Measurements from ENCODE around the gene C5orf34.
"Not testable (repeated sequence)": the region's sequence is repeated elsewhere in the genome, so short reads cannot be mapped to it uniquely, and the experiment has no call there.

Gene C5orf34

DNA sequence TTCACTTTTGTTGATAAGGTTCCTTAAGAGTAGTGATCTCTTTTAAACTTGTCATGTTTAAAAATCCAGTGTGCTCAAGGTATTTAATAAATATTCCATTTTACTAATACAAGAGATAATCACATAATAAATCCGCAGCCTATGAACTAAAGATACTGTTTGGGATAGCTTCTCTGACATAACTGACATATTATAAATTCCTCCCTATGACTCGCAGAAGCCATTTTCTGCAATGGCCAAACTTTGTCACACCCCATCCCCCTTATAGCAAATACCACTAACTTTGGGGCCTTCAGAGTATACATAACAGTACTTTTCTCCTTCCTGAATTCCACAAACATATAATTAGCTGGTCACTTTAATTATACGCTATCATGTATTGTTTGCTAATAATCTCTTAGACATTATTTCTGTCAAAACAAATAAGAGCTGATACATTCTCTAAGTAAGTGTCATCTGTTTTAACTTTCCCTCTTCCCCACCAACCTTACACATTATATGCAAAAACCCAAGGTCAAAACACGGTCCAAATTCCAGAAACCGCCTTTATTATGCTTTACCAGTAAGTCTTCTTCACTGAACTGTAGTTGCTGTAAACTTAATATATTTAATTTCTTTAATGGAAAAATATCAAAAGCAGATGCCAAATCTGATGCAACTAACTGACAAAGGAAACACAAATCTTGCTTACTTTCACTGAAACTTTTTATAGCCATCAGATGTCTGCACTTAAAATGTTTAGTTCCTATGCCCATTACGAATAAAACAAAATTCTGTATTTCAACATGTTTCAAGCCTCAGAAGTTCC lies 32.3 kb downstream of the C5orf34 start:
- Histone ChIP-seq H3K36me3 (ENCODE audit: control insufficient read depth, insufficient read depth, low read length) (no peaks in the 10 kb centered on the region), H3K9me3 (ENCODE audit: control insufficient read depth, low read length) (no peaks in the 10 kb centered on the region), H3K4me1 (ENCODE audit: control insufficient read depth, insufficient read depth, low read length, poor library complexity, severe bottlenecking) (peaks cover 6% of the 10 kb centered on the region), H3K27ac (ENCODE audit: low read depth, low read length, severe bottlenecking) (peak overlapping the region; percentile 95), H3K4me3 (ENCODE audit: extremely low read depth, insufficient read depth, low read length, poor library complexity, severe bottlenecking) (peak overlapping the region; percentile 71)
- WGBS, 2 experiments (ENCODE audit: insufficient coverage in 2 of 2): 73 to 80% methylated on average over 1 to 2 of the region's 6 CpGs

DNA sequence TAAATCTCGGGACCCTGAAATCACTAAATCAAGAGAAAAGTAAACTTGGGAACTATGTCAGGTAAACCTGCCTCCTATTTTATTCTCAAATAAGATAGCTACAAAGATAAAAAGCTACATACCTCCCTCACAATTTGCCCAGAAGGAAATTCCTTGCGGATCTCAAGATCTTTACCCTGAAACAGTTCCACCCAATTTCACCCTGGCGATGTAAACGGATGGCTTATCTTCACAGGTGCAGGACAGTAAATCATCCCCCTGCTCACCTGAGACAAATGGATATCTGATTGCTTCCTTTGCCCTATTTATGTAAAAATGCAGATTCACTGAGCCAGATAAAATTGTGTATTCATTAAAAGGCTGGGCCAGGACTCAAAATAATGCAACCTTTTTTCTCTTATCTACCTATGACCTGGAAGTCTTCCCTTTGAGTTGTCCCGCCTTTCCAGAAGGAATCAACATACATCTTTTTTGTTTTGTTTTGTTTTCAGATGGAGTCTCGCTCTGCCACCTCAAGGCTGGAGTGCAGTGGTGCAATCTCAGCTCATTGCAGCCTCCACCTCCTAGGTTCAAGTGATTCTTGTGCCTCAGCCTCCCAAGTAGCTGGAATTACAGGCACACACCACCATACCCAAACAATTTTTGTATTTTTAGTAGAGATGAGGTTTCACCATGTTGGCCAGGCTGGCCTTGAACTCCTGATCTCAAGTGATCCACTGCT lies 45.1 kb downstream of the C5orf34 start:
- WGBS, 2 experiments (ENCODE audit: insufficient coverage in 2 of 2): 84 to 93% methylated on average over 3 to 4 of the region's 6 CpGs

DNA sequence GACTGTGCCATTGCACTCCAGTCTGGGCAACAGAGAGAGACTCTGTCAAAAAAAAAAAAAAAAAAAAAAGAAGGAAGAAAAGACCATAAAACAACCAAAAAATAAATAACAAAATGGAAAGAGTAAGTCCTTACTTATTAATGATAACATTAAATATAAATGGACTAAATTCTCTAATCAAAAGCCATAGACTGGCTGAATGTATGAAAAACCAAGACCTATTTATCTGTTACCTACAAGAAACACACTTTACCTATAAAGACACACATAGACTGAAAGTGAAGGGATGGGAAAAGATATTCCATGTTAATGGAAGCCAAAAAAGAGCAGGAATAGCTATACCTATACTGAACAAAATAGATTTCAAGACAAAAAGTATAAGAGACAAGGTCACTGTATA lies 47.8 kb downstream of the C5orf34 start:
- Histone ChIP-seq H3K27ac (ENCODE audit: low read depth, low read length, severe bottlenecking) (no peak overlapping the region), H3K4me1 (ENCODE audit: control insufficient read depth, insufficient read depth, low read length, poor library complexity, severe bottlenecking) (no peaks in the 10 kb centered on the region), H3K36me3 (ENCODE audit: control insufficient read depth, insufficient read depth, low read length) (peaks cover 9% of the 10 kb centered on the region), H3K9me3 (ENCODE audit: control insufficient read depth, low read length) (no peaks in the 10 kb centered on the region), H3K4me3 (ENCODE audit: extremely low read depth, insufficient read depth, low read length, poor library complexity, severe bottlenecking) (no peak overlapping the region)

More for the DNA sequence above, 45.1 kb downstream of the C5orf34 start:
- Histone ChIP-seq H3K4me3 (ENCODE audit: extremely low read depth, insufficient read depth, low read length, poor library complexity, severe bottlenecking) (no peak overlapping the region), H3K36me3 (ENCODE audit: control insufficient read depth, insufficient read depth, low read length) (peaks cover 19% of the 10 kb centered on the region), H3K9me3 (ENCODE audit: control insufficient read depth, low read length) (no peaks in the 10 kb centered on the region), H3K27ac (ENCODE audit: low read depth, low read length, severe bottlenecking) (no peak overlapping the region), H3K4me1 (ENCODE audit: control insufficient read depth, insufficient read depth, low read length, poor library complexity, severe bottlenecking) (no peaks in the 10 kb centered on the region)

DNA sequence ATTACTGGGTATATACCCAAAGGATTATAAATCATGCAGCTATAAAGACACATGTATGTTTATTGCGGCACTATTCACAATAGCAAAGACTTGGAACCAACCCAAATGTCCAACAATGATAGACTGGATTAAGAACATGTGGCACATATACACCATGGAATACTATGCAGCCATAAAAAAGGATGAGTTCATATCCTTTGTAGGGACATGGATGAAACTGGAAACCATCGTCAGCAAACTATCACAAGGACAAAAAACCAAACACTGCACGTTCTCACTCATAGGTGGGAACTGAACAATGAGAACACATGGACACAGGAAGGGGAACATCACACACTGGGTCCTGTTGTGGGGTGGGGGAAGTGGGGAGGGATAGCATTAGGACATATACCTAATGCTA lies 49.5 kb downstream of the C5orf34 start:
- no CpG with 5 or more reads among the region's 3 CpGs for WGBS, 2 experiments (ENCODE audit: insufficient coverage in 2 of 2)
- not testable (repeated sequence) for H3K4me1 ChIP-seq (ENCODE audit: control insufficient read depth, insufficient read depth, low read length, poor library complexity, severe bottlenecking); H3K27ac ChIP-seq (ENCODE audit: low read depth, low read length, severe bottlenecking); H3K4me3 ChIP-seq (ENCODE audit: extremely low read depth, insufficient read depth, low read length, poor library complexity, severe bottlenecking); H3K9me3 ChIP-seq (ENCODE audit: control insufficient read depth, low read length)
- H3K36me3 ChIP-seq (ENCODE audit: control insufficient read depth, insufficient read depth, low read length): peaks cover 17% of the 10 kb centered on the region

DNA sequence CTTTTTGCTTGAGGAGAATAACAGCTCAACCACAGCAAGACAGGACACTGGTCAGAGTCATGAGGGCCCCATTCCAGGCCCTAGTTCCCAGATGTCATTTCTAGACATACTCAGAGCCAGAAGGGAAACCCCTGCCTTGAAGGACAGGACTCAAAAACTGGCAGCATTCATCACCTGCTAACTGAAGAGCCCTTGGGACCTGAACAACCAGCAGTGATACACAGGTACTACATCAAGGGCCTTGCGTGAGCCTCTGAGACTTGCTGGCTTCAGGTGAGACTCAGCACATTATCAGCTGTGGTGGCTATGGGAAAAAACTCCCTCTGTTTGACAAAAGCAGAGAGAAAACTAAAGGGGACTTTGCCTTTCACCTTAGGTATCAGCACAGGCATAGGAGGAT lies 53.9 kb downstream of the C5orf34 start:
- Histone ChIP-seq H3K9me3 (ENCODE audit: control insufficient read depth, low read length) (peaks cover 4% of the 10 kb centered on the region), H3K4me3 (ENCODE audit: extremely low read depth, insufficient read depth, low read length, poor library complexity, severe bottlenecking) (no peak overlapping the region), H3K36me3 (ENCODE audit: control insufficient read depth, insufficient read depth, low read length) (peaks cover 18% of the 10 kb centered on the region), H3K27ac (ENCODE audit: low read depth, low read length, severe bottlenecking) (no peak overlapping the region), H3K4me1 (ENCODE audit: control insufficient read depth, insufficient read depth, low read length, poor library complexity, severe bottlenecking) (no peaks in the 10 kb centered on the region)
- WGBS, 2 experiments (ENCODE audit: insufficient coverage in 2 of 2): 100% methylated on average over 1 of the region's 1 CpG

DNA sequence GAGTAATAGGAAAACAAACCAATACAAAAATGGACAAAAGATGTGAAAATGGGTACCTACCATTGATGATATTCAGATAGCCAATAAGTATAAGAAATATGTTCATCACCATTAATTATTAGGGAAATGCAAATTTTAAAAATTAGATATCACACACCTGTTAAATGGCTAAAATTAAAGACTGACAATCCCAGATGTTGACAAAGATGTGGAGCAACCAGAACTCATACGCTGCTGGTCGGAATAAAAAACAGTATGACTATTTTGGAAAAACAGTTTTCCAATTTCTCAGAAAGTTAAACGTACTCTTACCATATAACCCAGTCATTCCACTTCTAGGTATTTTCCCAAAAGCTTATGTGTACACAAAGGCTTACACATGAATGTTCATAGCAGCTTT lies 58.4 kb downstream of the C5orf34 start:
- no peak overlapping the region for H3K4me3 ChIP-seq (ENCODE audit: extremely low read depth, insufficient read depth, low read length, poor library complexity, severe bottlenecking)
- WGBS, 2 experiments (ENCODE audit: insufficient coverage in 2 of 2): 97 to 100% methylated on average over 1 to 3 of the region's 3 CpGs
- no peak overlapping the region for H3K27ac ChIP-seq (ENCODE audit: low read depth, low read length, severe bottlenecking)
- peaks cover 25% of the 10 kb centered on the region for H3K36me3 ChIP-seq (ENCODE audit: control insufficient read depth, insufficient read depth, low read length)
- H3K4me1 ChIP-seq (ENCODE audit: control insufficient read depth, insufficient read depth, low read length, poor library complexity, severe bottlenecking): no peaks in the 10 kb centered on the region
- H3K9me3 ChIP-seq (ENCODE audit: control insufficient read depth, low read length): peaks cover 4% of the 10 kb centered on the region

DNA sequence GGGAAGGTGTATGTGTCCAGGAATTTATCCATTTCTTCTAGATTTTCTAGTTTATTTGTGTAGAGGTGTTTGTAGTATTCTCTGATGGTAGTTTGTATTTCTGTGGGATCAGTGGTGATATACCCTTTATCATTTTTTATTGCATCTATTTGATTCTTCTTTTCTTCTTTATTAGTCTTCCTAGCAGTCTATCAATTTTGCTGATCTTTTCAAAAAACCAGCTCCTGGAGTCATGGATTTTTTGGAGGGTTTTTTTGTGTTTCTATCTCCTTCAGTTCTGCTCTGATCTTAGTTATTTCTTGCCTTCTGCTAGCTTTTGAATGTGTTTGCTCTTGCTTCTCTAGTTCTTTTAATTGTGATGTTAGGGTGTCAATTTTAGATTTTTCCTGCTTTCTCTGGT lies 73.4 kb downstream of the C5orf34 start:
- H3K36me3 ChIP-seq (ENCODE audit: control insufficient read depth, insufficient read depth, low read length): peaks cover 14% of the 10 kb centered on the region
- not testable (repeated sequence) for H3K4me1 ChIP-seq (ENCODE audit: control insufficient read depth, insufficient read depth, low read length, poor library complexity, severe bottlenecking); H3K9me3 ChIP-seq (ENCODE audit: control insufficient read depth, low read length); H3K4me3 ChIP-seq (ENCODE audit: extremely low read depth, insufficient read depth, low read length, poor library complexity, severe bottlenecking); H3K27ac ChIP-seq (ENCODE audit: low read depth, low read length, severe bottlenecking)

DNA sequence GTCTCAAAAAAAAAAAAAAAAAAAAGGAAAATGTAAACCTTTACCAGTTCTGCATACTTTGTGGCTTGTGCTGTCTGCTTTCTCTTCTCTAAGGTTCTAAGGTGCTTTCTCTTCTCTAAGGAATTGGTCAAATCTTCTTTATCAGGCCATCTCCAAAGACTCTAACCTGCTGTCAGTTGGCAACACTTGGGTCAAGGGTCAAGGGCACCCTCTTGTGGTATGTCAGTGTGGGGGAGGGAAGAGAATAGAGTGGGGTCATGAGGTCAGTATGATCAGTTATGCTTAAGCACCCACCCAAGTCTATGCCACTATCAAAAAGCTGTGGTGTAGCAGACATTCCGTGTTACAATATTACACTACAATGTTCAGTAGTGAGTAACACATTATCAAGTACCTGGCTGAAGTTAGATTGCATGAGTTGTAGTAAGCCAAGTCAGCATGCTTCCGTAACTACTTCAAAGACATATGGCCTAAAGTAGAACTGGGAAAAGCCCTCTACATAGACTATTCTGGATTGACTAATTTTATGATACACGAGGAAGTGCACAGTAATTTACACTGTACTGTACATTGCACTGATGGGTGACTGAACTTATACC lies 77.8 kb downstream of the C5orf34 start:
- no peaks in the 10 kb centered on the region for H3K4me1 ChIP-seq (ENCODE audit: control insufficient read depth, insufficient read depth, low read length, poor library complexity, severe bottlenecking)
- 92 to 100% methylated on average over 1 to 2 of the region's 3 CpGs for WGBS, 2 experiments (ENCODE audit: insufficient coverage in 2 of 2)
- no peaks in the 10 kb centered on the region for H3K9me3 ChIP-seq (ENCODE audit: control insufficient read depth, low read length)
- no peak overlapping the region for H3K27ac ChIP-seq (ENCODE audit: low read depth, low read length, severe bottlenecking)
- H3K36me3 ChIP-seq (ENCODE audit: control insufficient read depth, insufficient read depth, low read length): no peaks in the 10 kb centered on the region
- H3K4me3 ChIP-seq (ENCODE audit: extremely low read depth, insufficient read depth, low read length, poor library complexity, severe bottlenecking): no peak overlapping the region
